C4-2B (cell line): ENCODE results near the gene DOK1.

Source experiments
- H3K27ac ChIP-seq: fragments of 450-650 bp; 2 replicates; pipeline ENCODE4 v1.5.1; 2017
- CTCF ChIP-seq: fragments of 450-650 bp; conservative IDR thresholded peaks from 2 replicates; pipeline ENCODE4 v1.5.1; 2017; ENCODE audit warnings: mild to moderate bottlenecking
- ZFX ChIP-seq: fragments of 450-650 bp; IDR thresholded peaks from 2 replicates; pipeline ENCODE4 v1.6.1; 2017

Gene DOK1

GRCh38 chr2:74551942-74552913 is 2.3 kb upstream of the DOK1 start:
- no peak overlapping the region for H3K27ac ChIP-seq
- no peak for TF ChIP-seq ZFX
- TF ChIP-seq CTCF = no peak

GRCh38 chr2:74552914-74553811 is 1.4 kb upstream of the DOK1 start:
- H3K27ac ChIP-seq = no peak overlapping the region
- TF ChIP-seq ZFX (no peak), CTCF (no peak)

- H3K27ac ChIP-seq = no peak overlapping the region
- TF ChIP-seq CTCF (no peak), ZFX (no peak)
Measured at GRCh38 chr2:74554820-74555531, 456 bp downstream of the DOK1 start.

GRCh38 chr2:74555610-74556103 is 1.1 kb downstream of the DOK1 start:
- no peak overlapping the region for H3K27ac ChIP-seq
- no peak for TF ChIP-seq ZFX
- TF ChIP-seq CTCF = no peak

- no peak for TF ChIP-seq ZFX
- TF ChIP-seq CTCF = no peak
- no peak overlapping the region for H3K27ac ChIP-seq
Measured at GRCh38 chr2:74556159-74556558, 1.6 kb downstream of the DOK1 start.

- no peak overlapping the region for H3K27ac ChIP-seq
- no peak for TF ChIP-seq ZFX
- no peak for TF ChIP-seq CTCF
Measured at GRCh38 chr2:74556831-74557370, 2.4 kb downstream of the DOK1 start.
